Gastrocnemius medialis (tissue), 4 donors: ENCODE measurements around the gene ANXA4. TPM values are rescaled to one million over a fixed set of nuclear protein-coding genes. Genes with fewer than 3 reads are reported as not detected.

ENCODE experiments used
- ATAC-seq, 2 donors: fragments of 150-250 bp; one replicate each; pipeline ENCODE4 v1.9.1; 2016
- DNase-seq, 2 donors: peaks; one replicate each; pipeline ENCODE4 v3.0.0-alpha.2; 2019
- H3K27ac ChIP-seq, 4 donors: fragments of 200-600 bp; sonication (generic); 1 replicate in 1 of 4; 2 replicates in 3 of 4; pipeline ENCODE4 v1.5.1; 2016 to 2018; ENCODE audit warnings: mild to moderate bottlenecking in 2 of 4, moderate library complexity in 1 of 4
- H3K27me3 ChIP-seq, 3 donors: fragments of 200-600 bp; sonication (generic) in 2 of 3; 1 replicate in 1 of 3; 2 replicates in 2 of 3; pipeline versions ENCODE4 v1.5.1 to v1.6.0; 2016 to 2019; ENCODE audit warnings: mild to moderate bottlenecking in 1 of 3, moderate library complexity in 1 of 3
- H3K36me3 ChIP-seq, 2 donors: fragments of 200-600 bp; sonication (generic) in 1 of 2; one replicate each; pipeline ENCODE4 v1.5.1; 2017 to 2018
- H3K4me1 ChIP-seq, 2 donors: fragments of 200-600 bp; sonication (generic) in 1 of 2; one replicate each; pipeline ENCODE4 v1.5.1; 2016 to 2017; ENCODE audit warnings: mild to moderate bottlenecking in 2 of 2
- H3K4me3 ChIP-seq, 4 donors: fragments of 200-600 bp; sonication (generic) in 3 of 4; 1 replicate in 1 of 4; 2 replicates in 3 of 4; pipeline ENCODE4 v1.5.1; 2016 to 2019; ENCODE audit warnings: mild to moderate bottlenecking in 2 of 4
- H3K9me3 ChIP-seq, 3 donors: fragments of 200-600 bp; sonication (generic) in 2 of 3; 1 replicate in 1 of 3; 2 replicates in 2 of 3; pipeline ENCODE4 v1.5.1; 2016 to 2019
- POLR2A ChIP-seq, 2 donors: fragments of 450-650 bp; IDR thresholded peaks; one replicate each; pipeline ENCODE4 v1.6.1; 2017; ENCODE audit warnings: antibody characterized with exemption in 2 of 2, mild to moderate bottlenecking in 2 of 2, moderate library complexity in 2 of 2
- in situ Hi-C, 4 donors: fragments of 200-750 bp; cut with MboI; loops; one replicate each; pipeline versions ENCODE4 v1.15.0 to v1.8.0; 2017; ENCODE audit warnings: low sequenced_read_pairs in 4 of 4
- intact Hi-C: fragments of 100-400 bp; cut with DNase I; formaldehyde crosslinking; loops from one replicate; pipeline ENCODE4 v1.15.1; 2023; ENCODE audit warnings: low total_unique reads
- total RNA-seq, 4 donors: library from RNA; depleted of rRNA; stranded (reverse); fragments of >200 nt; gene quantifications; one replicate each; pipeline versions ENCODE4 v1.1.0 to v1.2.3, GENCODE V29; 2016
- TF ChIP-seq, protein P1 (sequence below), 5 experiments: fragments of 450-650 bp in 3 of 5; fragments of 200-600 bp in 2 of 5; sonication (generic) in 2 of 5; IDR thresholded peaks in 4 of 5; conservative IDR thresholded peaks in 1 of 5; 1 replicate in 4 of 5; 2 replicates in 1 of 5; pipeline ENCODE4 v1.5.1; 2016 to 2019; ENCODE audit warnings: antibody characterized with exemption in 5 of 5, mild to moderate bottlenecking in 3 of 5, moderate library complexity in 3 of 5

Gene ANXA4
- total RNA-seq, 4 donors from 2014 or later = 10.7 to 17.0 (median 15.8) TPM

DNA sequence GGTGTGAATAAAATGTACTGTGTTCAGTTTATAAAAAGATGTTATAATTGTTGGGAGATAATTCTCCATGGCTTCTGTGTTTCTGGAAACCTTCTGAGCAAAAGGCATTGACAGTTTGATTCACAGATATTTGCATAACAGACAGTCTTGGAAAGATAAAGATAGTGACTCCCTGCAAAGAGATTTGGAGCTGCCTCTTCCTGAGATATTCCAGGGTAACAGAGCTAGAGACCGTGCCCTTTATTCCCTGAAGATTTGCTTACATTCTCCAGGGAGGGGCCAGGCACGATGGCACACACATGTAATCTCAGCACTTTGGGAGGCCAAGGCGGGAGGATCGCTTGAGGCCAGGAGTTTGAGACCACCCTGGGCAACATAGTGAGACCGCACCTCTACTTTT lies 12.2 kb upstream of the ANXA4 start:
- Histone ChIP-seq H3K4me1 (peaks cover 5 to 7% of the 10 kb centered on the region in 2 donors), H3K27ac (no peak overlapping the region), H3K4me3 (no peak overlapping the region), H3K27me3 (no peaks in the 10 kb centered on the region), H3K36me3 (no peaks in the 10 kb centered on the region), H3K9me3 (no peaks in the 10 kb centered on the region)
- TF ChIP-seq POLR2A (IDR thresholded peaks at IDR 0.05) = no peak
- TF ChIP-seq, protein P1, sequence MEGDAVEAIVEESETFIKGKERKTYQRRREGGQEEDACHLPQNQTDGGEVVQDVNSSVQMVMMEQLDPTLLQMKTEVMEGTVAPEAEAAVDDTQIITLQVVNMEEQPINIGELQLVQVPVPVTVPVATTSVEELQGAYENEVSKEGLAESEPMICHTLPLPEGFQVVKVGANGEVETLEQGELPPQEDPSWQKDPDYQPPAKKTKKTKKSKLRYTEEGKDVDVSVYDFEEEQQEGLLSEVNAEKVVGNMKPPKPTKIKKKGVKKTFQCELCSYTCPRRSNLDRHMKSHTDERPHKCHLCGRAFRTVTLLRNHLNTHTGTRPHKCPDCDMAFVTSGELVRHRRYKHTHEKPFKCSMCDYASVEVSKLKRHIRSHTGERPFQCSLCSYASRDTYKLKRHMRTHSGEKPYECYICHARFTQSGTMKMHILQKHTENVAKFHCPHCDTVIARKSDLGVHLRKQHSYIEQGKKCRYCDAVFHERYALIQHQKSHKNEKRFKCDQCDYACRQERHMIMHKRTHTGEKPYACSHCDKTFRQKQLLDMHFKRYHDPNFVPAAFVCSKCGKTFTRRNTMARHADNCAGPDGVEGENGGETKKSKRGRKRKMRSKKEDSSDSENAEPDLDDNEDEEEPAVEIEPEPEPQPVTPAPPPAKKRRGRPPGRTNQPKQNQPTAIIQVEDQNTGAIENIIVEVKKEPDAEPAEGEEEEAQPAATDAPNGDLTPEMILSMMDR (IDR thresholded peaks at IDR 0.05 in 4 of 5, conservative IDR thresholded peaks at IDR 0.05 in 1 of 5) = no peak
- in situ Hi-C loops = loop anchor here in 1 of 4 donors (5.0 kb wide), 1 partner anchor 88 kb away; no protein-coding TSS in a partner anchor
- intact Hi-C loops = no loop called here
- ATAC-seq (no peak), DNase-seq (no peak)

DNA sequence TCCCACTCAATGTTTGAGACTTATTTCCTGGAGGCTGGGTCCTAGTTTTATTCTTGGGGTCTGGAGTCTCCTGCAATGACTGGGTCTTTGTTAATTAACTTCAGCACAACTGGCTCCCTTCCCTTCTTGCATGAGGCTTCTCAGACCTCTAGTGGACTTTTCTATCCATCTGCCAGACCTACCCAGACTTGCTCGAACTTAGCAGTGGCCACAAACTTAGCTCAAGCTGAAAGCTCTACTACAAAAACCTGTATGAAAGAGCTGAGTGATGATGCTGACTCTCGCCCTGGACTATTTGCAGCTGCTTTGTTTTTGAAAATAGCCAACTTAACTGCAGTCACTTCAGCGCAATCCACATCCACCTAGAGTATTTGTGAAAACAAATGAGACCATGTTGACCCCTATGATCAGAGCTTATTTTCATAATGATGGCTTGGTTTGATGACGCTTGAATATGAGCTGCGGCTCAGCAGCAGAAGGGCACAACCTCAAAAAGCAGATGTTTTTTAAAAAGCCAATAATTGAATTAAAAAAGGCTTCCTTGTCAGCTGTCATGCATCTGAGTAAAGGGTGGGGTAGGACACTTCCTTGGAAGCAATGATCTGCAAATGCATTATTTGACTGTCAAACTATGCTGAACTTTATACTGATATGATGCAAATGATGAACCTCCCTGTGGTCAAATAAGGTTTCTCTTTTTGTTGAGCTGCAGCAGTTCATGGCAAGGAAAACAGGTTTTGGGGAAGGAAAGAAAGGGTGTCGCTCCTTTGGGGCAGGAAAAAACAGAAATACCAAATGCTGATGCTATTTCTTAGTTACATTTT lies 10.6 kb upstream of the ANXA4 start:
- no peaks in the 10 kb centered on the region for H3K27me3 ChIP-seq
- in situ Hi-C loops (no loop called here), intact Hi-C loops (no loop called here)
- no peak overlapping the region for H3K4me3 ChIP-seq
- TF ChIP-seq, protein P1 (IDR thresholded peaks at IDR 0.05 in 4 of 5, conservative IDR thresholded peaks at IDR 0.05 in 1 of 5) = no peak
- TF ChIP-seq POLR2A (IDR thresholded peaks at IDR 0.05) = no peak
- no peak for ATAC-seq
- DNase-seq = no peak
- no peaks in the 10 kb centered on the region for H3K9me3 ChIP-seq
- H3K4me1 ChIP-seq = peaks cover 5 to 7% of the 10 kb centered on the region in 2 donors
- H3K27ac ChIP-seq = no peak overlapping the region
- no peaks in the 10 kb centered on the region for H3K36me3 ChIP-seq

DNA sequence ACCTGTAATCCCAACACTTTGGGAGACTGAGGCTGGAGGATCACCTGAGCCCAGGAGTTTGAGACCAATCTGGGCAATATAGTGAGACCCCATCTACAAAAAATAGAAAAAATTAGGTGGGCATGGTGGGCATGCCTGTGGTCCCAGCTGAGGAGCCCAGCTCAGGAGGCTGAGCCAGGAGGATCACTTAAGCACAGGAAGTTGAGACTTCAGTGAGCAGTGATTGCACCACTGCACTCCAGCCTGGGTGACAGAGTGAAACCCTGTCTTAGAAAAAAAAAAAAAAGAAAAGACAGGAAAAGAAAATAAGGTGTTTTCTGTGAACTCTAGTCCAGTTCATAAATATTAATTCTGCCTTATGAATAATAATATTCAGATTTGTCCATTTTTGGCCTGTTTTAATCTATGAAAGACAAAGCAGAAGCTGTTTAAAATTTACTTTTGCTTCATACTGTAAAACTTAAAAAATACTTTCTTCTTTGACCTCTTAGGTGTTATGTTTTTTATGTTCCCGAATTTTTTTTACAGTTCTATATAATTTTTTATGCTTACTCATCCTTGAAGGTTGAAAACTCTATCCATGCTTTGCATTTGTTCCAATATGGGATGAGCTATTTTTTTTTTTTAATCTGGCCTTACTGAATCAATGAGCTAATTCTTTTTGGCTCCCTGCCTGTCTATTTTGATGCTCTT lies 8.4 kb upstream of the ANXA4 start:
- H3K36me3 ChIP-seq = no peaks in the 10 kb centered on the region
- no peaks in the 10 kb centered on the region for H3K27me3 ChIP-seq
- H3K9me3 ChIP-seq = no peaks in the 10 kb centered on the region
- no peak overlapping the region for H3K27ac ChIP-seq
- DNase-seq (no peak), ATAC-seq (no peak)
- peaks cover 5 to 7% of the 10 kb centered on the region in 2 donors for H3K4me1 ChIP-seq
- in situ Hi-C loops = no loop called here
- TF ChIP-seq, protein P1 (IDR thresholded peaks at IDR 0.05 in 4 of 5, conservative IDR thresholded peaks at IDR 0.05 in 1 of 5) = no peak
- TF ChIP-seq POLR2A (IDR thresholded peaks at IDR 0.05) = no peak
- intact Hi-C loops = no loop called here
- no peak overlapping the region for H3K4me3 ChIP-seq

DNA sequence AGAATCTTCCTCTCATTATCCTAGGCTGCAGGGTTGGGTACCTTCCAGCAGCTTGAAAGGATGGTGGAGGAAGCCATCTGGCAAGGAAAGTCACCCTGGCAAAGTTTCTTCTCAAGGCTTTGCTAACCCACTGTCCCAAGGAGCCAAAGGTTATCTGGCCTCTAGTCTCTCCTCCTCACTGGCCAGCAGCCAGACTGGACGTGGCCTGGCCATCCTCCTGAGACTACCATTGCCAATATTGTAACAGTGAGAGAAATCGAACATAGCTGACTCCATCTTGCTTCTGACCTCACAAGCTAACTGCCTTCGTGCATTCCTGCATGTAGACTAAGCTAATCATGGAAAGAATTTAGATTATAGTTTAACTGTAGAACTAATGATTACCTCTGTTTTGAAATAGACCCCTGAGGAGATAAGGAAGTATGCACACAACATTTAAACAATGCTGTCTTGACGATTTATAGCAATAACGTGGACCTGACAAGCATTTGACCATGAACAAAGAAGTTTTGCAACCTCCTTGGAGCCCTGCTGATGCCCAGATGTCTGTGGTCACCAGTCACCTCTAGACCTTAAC lies 7.8 kb upstream of the ANXA4 start:
- no peak overlapping the region for H3K4me3 ChIP-seq
- H3K27ac ChIP-seq = no peak overlapping the region
- no peak for TF ChIP-seq POLR2A (IDR thresholded peaks at IDR 0.05)
- no peaks in the 10 kb centered on the region for H3K36me3 ChIP-seq
- H3K9me3 ChIP-seq = no peaks in the 10 kb centered on the region
- no peaks in the 10 kb centered on the region for H3K27me3 ChIP-seq
- ATAC-seq = no peak
- intact Hi-C loops = no loop called here
- DNase-seq = no peak
- peaks cover 4 to 5% of the 10 kb centered on the region in 2 donors for H3K4me1 ChIP-seq
- in situ Hi-C loops = no loop called here
